G401 (cell line): ENCODE measurements around the gene RALGAPA2. TPM values are rescaled to one million over a fixed set of nuclear protein-coding genes. Genes with fewer than 3 reads are reported as not detected.

ENCODE experiments used
- DNase-seq: peaks from one replicate; pipeline ENCODE4 v3.0.0-alpha.2; 2015; ENCODE audit warnings: low spot score
- in situ Hi-C: cut with HindIII; loops from 2 replicates; pipeline ENCODE4 v1.10.0; 2016; ENCODE audit warnings: low sequenced_read_pairs, mixed read lengths
- total RNA-seq: library from RNA; depleted of rRNA; stranded (reverse); fragments of >200 nt; shearing (Covaris generic); gene quantifications from 2 replicates; pipeline ENCODE4 v1.2.3, GENCODE V29; 2014

Gene RALGAPA2
- total RNA-seq, 1 experiment from 2014 or later, result 8.6 TPM

DNA sequence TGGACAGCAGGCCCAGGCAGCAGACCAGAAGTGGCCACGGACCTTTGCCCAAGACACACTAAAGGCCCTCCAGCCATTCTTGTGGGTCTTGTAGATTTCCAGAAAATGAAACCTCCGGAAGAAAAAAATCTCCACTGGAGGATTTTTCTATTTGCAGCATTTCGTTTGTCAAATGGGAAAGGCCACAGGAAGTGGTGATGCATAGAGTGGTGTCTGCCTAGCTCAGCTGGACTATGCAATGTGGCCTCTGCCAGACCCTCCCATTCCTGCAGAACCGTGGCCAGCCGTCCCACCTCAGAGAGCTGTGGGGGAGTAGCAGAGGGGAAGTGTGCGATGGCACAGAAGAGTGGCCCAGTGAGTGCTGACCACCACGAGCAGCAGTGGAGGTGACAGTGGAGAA lies 368.5 kb downstream of the RALGAPA2 start:
- DNase-seq, result no peak
- in situ Hi-C loops, result no loop called here
